Immature natural killer cell (primary cell): ENCODE data around the gene SCD5. TPM values are rescaled to one million over a fixed set of nuclear protein-coding genes. Genes with fewer than 3 reads are reported as not detected.

Experiments used
- DNase-seq, 3 donors: peaks; one replicate each; pipeline ENCODE4 v3.0.0; 2022; ENCODE audit warnings: mixed read lengths in 1 of 3
- H3K27ac Mint-ChIP-seq, 6 donors: one replicate each; pipeline ENCODE4 v1.8.0; 2020; ENCODE audit warnings: mixed read lengths in 6 of 6, mild to moderate bottlenecking in 5 of 6, inconsistent platforms in 4 of 6, moderate library complexity in 3 of 6
- H3K27me3 Mint-ChIP-seq, 3 donors: one replicate each; pipeline ENCODE4 v1.8.0; 2020 to 2021; ENCODE audit warnings: low read depth in 3 of 3, mild to moderate bottlenecking in 3 of 3, mixed read lengths in 3 of 3, moderate library complexity in 3 of 3, inconsistent platforms in 1 of 3
- H3K36me3 Mint-ChIP-seq, 3 donors: one replicate each; pipeline ENCODE4 v1.8.0; 2020; ENCODE audit warnings: mixed read lengths in 3 of 3, inconsistent platforms in 2 of 3, mild to moderate bottlenecking in 2 of 3
- H3K4me1 Mint-ChIP-seq, 2 donors: one replicate each; pipeline ENCODE4 v1.8.0; 2020; ENCODE audit warnings: inconsistent platforms in 2 of 2, mild to moderate bottlenecking in 2 of 2, mixed read lengths in 2 of 2, moderate library complexity in 1 of 2
- H3K4me3 Mint-ChIP-seq, 5 donors: one replicate each; pipeline ENCODE4 v1.8.0; 2020; ENCODE audit warnings: mild to moderate bottlenecking in 5 of 5, mixed read lengths in 5 of 5, inconsistent platforms in 3 of 5, moderate library complexity in 3 of 5
- H3K9me3 Mint-ChIP-seq, 6 donors: one replicate each; pipeline ENCODE4 v1.8.0; 2020; ENCODE audit warnings: mild to moderate bottlenecking in 6 of 6, mixed read lengths in 6 of 6, inconsistent platforms in 4 of 6, moderate library complexity in 3 of 6
- polyA plus RNA-seq, 3 donors: library from polyadenylated mRNA; unstranded; fragments of 300-500 nt; fragmentation: Illumina TruSeq; gene quantifications; one replicate each; pipeline ENCODE4 v1.2.3, GENCODE V29; 2021

The SCD5 gene
- polyA plus RNA-seq, 3 donors from 2014 or later, result 4.6 to 16.1 (median 11.3) TPM

- no peaks in the 10 kb centered on the region for H3K9me3 Mint-ChIP-seq
- no peak overlapping the region for H3K27ac Mint-ChIP-seq
- DNase-seq, result no peak
- H3K4me3 Mint-ChIP-seq, result no peak overlapping the region
- H3K27me3 Mint-ChIP-seq, result peaks cover 0 to 2% (median 0%) of the 10 kb centered on the region in 3 donors
- H3K36me3 Mint-ChIP-seq, result no peaks in the 10 kb centered on the region
- H3K4me1 Mint-ChIP-seq, result peaks cover 0 to 2% of the 10 kb centered on the region in 2 donors
Observed at GRCh38 chr4:82787342-82787741, 11.3 kb downstream of the SCD5 start.

- no peaks in the 10 kb centered on the region for H3K9me3 Mint-ChIP-seq
- H3K4me3 Mint-ChIP-seq, result no peak overlapping the region
- H3K27ac Mint-ChIP-seq, result no peak overlapping the region
Observed at GRCh38 chr4:82786828-82787227, 11.8 kb downstream of the SCD5 start.

GRCh38 chr4:82785611-82786400 is 12.8 kb downstream of the SCD5 start:
- DNase-seq, result no peak
- H3K4me3 Mint-ChIP-seq, result no peak overlapping the region
- peaks cover 0 to 2% (median 0%) of the 10 kb centered on the region in 3 donors for H3K27me3 Mint-ChIP-seq
- H3K27ac Mint-ChIP-seq, result no peak overlapping the region
- H3K4me1 Mint-ChIP-seq, result peaks cover 0 to under 1% of the 10 kb centered on the region in 2 donors
- H3K36me3 Mint-ChIP-seq, result no peaks in the 10 kb centered on the region
- no peaks in the 10 kb centered on the region for H3K9me3 Mint-ChIP-seq

More at GRCh38 chr4:82786828-82787227, 11.8 kb downstream of the SCD5 start:
- peaks cover 0 to 2% of the 10 kb centered on the region in 2 donors for H3K4me1 Mint-ChIP-seq
- no peak for DNase-seq
- H3K27me3 Mint-ChIP-seq, result peaks cover 0 to 2% (median 0%) of the 10 kb centered on the region in 3 donors
- no peaks in the 10 kb centered on the region for H3K36me3 Mint-ChIP-seq

- peaks cover 0 to 2% (median 0%) of the 10 kb centered on the region in 3 donors for H3K27me3 Mint-ChIP-seq
- no peak overlapping the region for H3K27ac Mint-ChIP-seq
- peaks cover 0 to 5% of the 10 kb centered on the region in 2 donors for H3K4me1 Mint-ChIP-seq
- DNase-seq, result no peak
- H3K9me3 Mint-ChIP-seq, result no peaks in the 10 kb centered on the region
- H3K36me3 Mint-ChIP-seq, result no peaks in the 10 kb centered on the region
- no peak overlapping the region for H3K4me3 Mint-ChIP-seq
Observed at GRCh38 chr4:82784681-82785610, 13.7 kb downstream of the SCD5 start.

GRCh38 chr4:82782626-82783345 is 15.8 kb downstream of the SCD5 start:
- DNase-seq, result no peak
- H3K36me3 Mint-ChIP-seq, result no peaks in the 10 kb centered on the region
- H3K9me3 Mint-ChIP-seq, result no peaks in the 10 kb centered on the region
- no peaks in the 10 kb centered on the region for H3K27me3 Mint-ChIP-seq
- H3K4me1 Mint-ChIP-seq, result peaks cover 0 to 5% of the 10 kb centered on the region in 2 donors
- H3K4me3 Mint-ChIP-seq, result no peak overlapping the region
- no peak overlapping the region for H3K27ac Mint-ChIP-seq

- Mint-ChIP-seq H3K9me3 (no peaks in the 10 kb centered on the region), H3K27ac (no peak overlapping the region), H3K36me3 (peaks cover 0 to 2% (median 0%) of the 10 kb centered on the region in 3 donors), H3K4me3 (no peak overlapping the region), H3K4me1 (peaks cover 0 to 5% of the 10 kb centered on the region in 2 donors), H3K27me3 (no peaks in the 10 kb centered on the region)
- DNase-seq, result no peak
Observed at GRCh38 chr4:82780752-82781231, 17.8 kb downstream of the SCD5 start.

GRCh38 chr4:82780170-82780751 is 18.3 kb downstream of the SCD5 start:
- Mint-ChIP-seq H3K27me3 (peaks cover 0 to under 1% (median 0%) of the 10 kb centered on the region in 3 donors), H3K27ac (peak overlapping the region in 1 of 6 donors; percentile 30), H3K9me3 (no peaks in the 10 kb centered on the region), H3K4me3 (no peak overlapping the region), H3K4me1 (peaks cover 0 to 6% of the 10 kb centered on the region in 2 donors), H3K36me3 (peaks cover 0 to 4% (median 0%) of the 10 kb centered on the region in 3 donors)
- DNase-seq, result no peak

GRCh38 chr4:82779032-82779431 is 19.6 kb downstream of the SCD5 start:
- Mint-ChIP-seq H3K27ac (no peak overlapping the region), H3K36me3 (peaks cover 0 to 6% (median 0%) of the 10 kb centered on the region in 3 donors), H3K4me1 (peaks cover 0 to 9% of the 10 kb centered on the region in 2 donors), H3K4me3 (peak overlapping the region in 1 of 5 donors; percentile 33), H3K27me3 (peaks cover 0 to 4% (median 0%) of the 10 kb centered on the region in 3 donors), H3K9me3 (no peaks in the 10 kb centered on the region)
- no peak for DNase-seq

- no peaks in the 10 kb centered on the region for H3K9me3 Mint-ChIP-seq
- H3K27me3 Mint-ChIP-seq, result peaks cover 0 to 4% (median 0%) of the 10 kb centered on the region in 3 donors
- H3K36me3 Mint-ChIP-seq, result peaks cover 0 to 6% (median 0%) of the 10 kb centered on the region in 3 donors
- peak overlapping the region in 1 of 6 donors; percentile 35 for H3K27ac Mint-ChIP-seq
- H3K4me3 Mint-ChIP-seq, result no peak overlapping the region
- DNase-seq, result no peak
- H3K4me1 Mint-ChIP-seq, result peaks cover 0 to 10% of the 10 kb centered on the region in 2 donors
Observed at GRCh38 chr4:82777857-82778525, 20.6 kb downstream of the SCD5 start.

- no peak overlapping the region for H3K27ac Mint-ChIP-seq
- no peaks in the 10 kb centered on the region for H3K9me3 Mint-ChIP-seq
- no peak for DNase-seq
- H3K4me3 Mint-ChIP-seq, result no peak overlapping the region
- peaks cover 0 to 10% of the 10 kb centered on the region in 2 donors for H3K4me1 Mint-ChIP-seq
- peaks cover 0 to 6% (median 0%) of the 10 kb centered on the region in 3 donors for H3K36me3 Mint-ChIP-seq
- peaks cover 0 to 4% (median 0%) of the 10 kb centered on the region in 3 donors for H3K27me3 Mint-ChIP-seq
Observed at GRCh38 chr4:82776925-82777542, 21.6 kb downstream of the SCD5 start.

- DNase-seq, result no peak
- no peak overlapping the region for H3K27ac Mint-ChIP-seq
- peaks cover 0 to 6% (median 0%) of the 10 kb centered on the region in 3 donors for H3K36me3 Mint-ChIP-seq
- peaks cover 0 to 8% of the 10 kb centered on the region in 2 donors for H3K4me1 Mint-ChIP-seq
- no peak overlapping the region for H3K4me3 Mint-ChIP-seq
- no peaks in the 10 kb centered on the region for H3K9me3 Mint-ChIP-seq
- peaks cover 0 to 4% (median under 1%) of the 10 kb centered on the region in 3 donors for H3K27me3 Mint-ChIP-seq
Observed at GRCh38 chr4:82775243-82775642, 23.4 kb downstream of the SCD5 start.

- H3K4me3 Mint-ChIP-seq, result no peak overlapping the region
- no peak for DNase-seq
- no peaks in the 10 kb centered on the region for H3K9me3 Mint-ChIP-seq
- H3K27ac Mint-ChIP-seq, result no peak overlapping the region
- peaks cover 0 to 8% of the 10 kb centered on the region in 2 donors for H3K4me1 Mint-ChIP-seq
- peaks cover 0 to 6% (median 0%) of the 10 kb centered on the region in 3 donors for H3K36me3 Mint-ChIP-seq
- H3K27me3 Mint-ChIP-seq, result peaks cover 0 to 4% (median 2%) of the 10 kb centered on the region in 3 donors
Observed at GRCh38 chr4:82774711-82775171, 23.9 kb downstream of the SCD5 start.
